Smooth muscle cell of the umbilical artery (primary cell): Measurements from ENCODE around the gene KRTAP22-2. TPM values are rescaled to one million over a fixed set of nuclear protein-coding genes. Genes with fewer than 3 reads are reported as not detected.

Source experiments
- total RNA-seq: library from RNA; depleted of rRNA; stranded (reverse); fragments of >200 nt; gene quantifications from 2 replicates; pipeline ENCODE4 v1.2.3, GENCODE V29; 2014

KRTAP22-2 gene
- not detected in 2 replicates for total RNA-seq

DNA sequence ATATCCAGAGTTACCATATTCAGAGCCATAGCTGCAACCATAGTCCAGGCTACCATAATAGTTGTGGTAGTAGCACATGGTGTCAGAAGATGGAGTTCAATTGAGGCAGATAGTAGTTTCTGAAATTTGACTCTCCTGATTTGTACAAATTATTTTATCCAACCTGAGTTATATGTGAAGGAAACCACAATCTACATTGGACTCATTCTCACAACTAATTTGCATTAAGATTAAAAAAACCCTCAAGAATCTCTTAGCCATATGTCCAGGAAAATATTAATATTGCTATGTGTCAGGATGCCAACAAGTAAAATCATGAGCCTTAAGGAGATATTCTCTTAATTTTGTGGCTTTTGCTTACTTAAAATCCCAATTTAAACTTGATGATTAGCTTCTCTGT lies at the start of gene KRTAP22-2:
Gene KRTAP22-2, minus strand, starts transcription at position 101 of the 400 bp plus-strand sequence.

DNA sequence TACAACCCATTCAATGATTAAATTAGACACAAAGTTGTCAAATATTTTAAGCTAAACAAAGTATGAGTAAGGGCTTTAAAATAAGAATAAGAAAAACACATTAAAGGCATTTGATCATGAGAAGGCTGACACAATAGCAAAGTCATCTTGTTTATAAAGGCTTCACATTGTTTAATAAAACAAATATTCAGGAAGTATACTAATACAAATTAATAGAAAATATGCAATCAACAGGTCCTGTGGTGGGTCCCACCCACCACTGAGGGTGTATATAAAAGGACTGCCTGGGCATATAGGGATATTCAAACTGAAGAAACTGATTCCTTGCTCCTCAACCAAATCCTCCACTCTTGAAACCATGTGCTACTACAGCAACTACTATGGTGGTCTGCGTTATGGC lies 44.7 kb upstream of the KRTAP22-2 start, which contains the start of gene KRTAP20-2:
Gene KRTAP20-2, plus strand, starts transcription at position 301 of the 400 bp plus-strand sequence. Its CDS starts 58 bp downstream, at position 359.

DNA sequence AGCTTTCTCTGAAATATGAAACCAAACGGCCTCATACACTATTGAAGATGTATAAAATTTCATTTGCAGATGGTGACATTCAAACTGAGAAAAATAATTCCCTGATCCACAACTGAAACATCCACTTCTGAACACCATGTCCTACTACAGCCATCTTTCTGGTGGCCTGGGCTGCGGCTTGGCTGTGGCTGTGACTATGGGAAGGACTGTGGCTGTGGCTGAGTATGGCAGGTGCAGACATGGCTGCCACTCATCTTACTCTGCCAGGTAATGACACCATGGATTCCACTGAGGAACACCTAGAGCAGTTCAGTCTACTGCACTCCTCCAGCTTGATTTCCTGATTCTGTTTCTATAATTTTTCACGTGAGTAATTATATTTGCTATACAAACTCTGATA lies 30.3 kb upstream of the KRTAP22-2 start, which contains the start of gene KRTAP20-4:
Gene KRTAP20-4, plus strand, starts transcription at position 106 of the 400 bp plus-strand sequence.

DNA sequence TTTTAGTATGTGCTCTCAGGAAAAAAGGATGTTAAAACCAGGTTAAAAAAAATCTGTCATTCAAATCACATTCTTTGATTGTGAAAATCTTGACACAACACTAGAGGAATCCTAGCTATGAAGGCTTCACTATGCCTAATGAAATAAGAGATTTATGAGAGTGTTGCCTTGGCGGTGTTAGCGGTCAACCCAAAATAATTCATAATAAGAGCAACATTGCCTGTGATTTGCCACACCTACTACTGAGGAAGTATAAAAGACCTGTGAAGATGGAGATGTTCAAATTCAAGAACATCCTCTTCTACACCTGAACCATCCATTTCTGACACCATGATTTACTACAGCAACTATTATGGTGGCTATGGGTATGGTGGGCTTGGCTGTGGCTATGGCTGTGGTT lies 25.9 kb upstream of the KRTAP22-2 start, which contains the start of gene KRTAP20-1:
Gene KRTAP20-1, plus strand, starts transcription at position 301 of the 400 bp plus-strand sequence. Its CDS starts 30 bp downstream, at position 331.

DNA sequence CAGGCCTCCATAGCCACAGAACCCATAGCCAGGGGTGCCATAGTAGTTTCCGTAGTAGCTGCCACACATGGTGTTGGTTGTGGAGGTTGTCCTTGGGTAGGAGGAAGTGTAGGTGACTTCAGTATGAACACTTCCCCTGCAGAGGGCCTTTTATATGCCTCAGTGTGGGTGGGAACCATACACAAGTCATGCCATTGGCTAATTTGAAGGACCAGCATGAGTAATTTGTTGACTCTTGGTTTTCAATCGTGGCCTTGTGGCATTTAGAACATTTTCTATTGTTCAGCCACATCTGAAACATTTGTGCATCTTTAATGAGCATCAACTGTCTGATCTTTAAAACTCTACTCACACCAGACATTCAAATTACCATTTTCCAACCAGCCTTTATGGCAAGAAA lies 23.6 kb upstream of the KRTAP22-2 start, which contains the start of gene KRTAP6-1:
Gene KRTAP6-1, minus strand, starts transcription at position 95 of the 400 bp plus-strand sequence. Its CDS starts 26 bp downstream, at position 69.

DNA sequence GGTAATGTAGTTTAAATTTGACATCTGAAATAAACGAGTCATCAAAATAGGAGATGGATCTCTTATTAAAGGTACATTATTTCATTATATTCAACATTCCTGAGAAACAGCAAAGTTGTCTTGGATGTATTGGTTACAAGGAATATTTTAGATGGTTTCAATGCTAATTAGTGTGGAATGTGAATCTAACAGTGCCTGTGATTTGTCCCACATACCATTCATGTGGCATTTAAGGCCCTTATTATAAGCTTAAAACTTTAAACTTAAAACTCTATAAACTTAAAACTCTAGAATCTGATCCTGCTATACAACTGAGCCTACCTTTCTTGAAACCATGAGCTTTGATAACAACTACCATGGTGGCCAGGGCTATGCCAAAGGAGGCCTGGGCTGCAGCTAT lies 10.6 kb upstream of the KRTAP22-2 start, which contains the start of gene KRTAP22-1:
Gene KRTAP22-1, plus strand, starts transcription at position 301 of the 400 bp plus-strand sequence.

DNA sequence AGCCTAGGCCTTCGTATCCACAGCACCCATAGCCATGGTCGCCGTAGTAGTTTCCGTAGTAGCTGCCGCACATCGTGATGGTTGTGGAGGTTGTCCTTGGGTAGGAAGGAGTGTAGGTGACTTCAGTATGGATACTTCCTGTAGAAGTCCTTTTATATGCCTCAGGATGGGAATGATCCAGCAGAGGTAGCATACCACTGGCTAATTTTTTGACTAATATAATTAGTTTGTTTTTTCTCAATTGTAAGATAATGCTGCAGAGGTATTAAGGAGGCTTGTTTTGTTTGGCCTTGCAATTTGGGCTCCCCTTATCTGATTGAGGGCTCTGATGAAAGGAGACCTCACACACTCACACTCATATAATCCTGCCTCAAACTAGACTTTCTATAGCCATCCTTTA lies 8.6 kb upstream of the KRTAP22-2 start, which contains the start of gene KRTAP6-2:
Gene KRTAP6-2, minus strand, starts transcription at position 101 of the 400 bp plus-strand sequence. Its CDS starts 28 bp downstream, at position 73.

DNA sequence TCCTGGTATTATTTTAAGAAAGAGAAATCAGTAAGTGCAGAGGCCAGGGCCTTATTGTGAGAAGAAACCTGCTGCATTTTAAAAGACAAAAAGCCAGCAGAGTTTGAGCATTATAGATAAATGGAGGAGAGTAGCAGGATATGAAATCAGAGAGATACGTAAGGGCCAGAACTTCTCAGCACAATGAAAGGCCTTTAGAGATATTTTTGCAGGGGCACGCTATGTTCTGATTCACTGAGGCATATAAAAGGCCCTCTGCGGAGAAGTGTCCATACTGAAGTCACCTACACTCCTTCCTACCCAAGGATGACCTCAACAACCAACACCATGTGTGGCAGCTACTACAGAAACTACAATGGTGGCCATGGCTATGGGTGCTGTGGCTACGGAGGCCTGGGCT lies 1.9 kb upstream of the KRTAP22-2 start, which contains the start of gene KRTAP6-3:
Gene KRTAP6-3, plus strand, starts transcription at position 301 of the 400 bp plus-strand sequence. Its CDS starts 6 bp downstream, at position 307.

DNA sequence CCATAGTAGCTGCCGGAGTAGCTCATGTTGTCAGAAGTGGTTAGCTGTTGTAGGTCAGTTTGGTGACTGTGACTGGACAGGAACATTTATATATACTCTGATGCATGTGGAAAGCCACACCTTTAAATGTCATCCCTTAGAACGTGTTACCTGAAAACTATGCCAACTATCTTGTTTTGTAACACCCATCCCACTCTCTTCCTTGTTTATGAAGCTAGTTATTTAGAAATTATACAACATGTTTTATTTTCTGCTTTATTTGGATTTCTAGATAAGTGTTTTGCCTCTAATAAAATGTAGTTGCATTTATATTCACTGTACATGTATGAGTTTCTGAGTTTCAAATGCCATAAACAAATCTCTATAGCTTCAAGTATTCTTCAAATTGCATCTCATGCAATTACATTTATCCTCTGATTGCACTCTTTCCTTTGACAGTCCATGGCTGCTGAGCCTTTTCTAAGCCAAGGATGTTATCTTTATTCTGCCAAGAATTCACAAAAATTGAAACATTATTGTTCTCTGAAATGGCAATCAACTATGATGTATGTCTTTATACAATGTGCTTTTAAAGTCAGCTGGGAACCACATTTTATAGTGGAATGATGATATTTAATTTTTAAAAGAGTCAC lies 28.8 kb downstream of the KRTAP22-2 start, which contains the start of gene KRTAP19-7:
Gene KRTAP19-7, minus strand, starts transcription at position 51 of the 632 bp plus-strand sequence. Its CDS starts 25 bp downstream, at position 26.

DNA sequence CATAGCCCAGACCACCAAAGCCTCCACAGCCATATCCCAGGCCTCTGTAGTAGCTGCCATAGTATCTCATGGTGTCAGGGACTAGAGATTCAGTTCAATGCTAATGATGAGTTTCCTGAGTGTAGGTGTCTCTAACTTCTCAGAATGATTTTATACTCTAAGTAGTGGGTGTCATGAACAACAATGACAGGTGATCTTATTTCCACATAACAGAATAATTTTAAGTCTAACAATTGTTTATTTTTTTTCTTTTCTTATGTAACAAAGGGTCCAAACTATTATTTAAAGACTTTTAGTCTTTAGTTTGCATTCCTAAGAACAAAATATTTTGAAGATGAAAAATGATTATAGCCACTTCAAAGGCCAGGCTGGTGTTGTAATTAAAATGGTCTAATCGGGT lies 48.4 kb downstream of the KRTAP22-2 start, which contains the start of gene KRTAP19-6:
Gene KRTAP19-6, minus strand, starts transcription at position 101 of the 400 bp plus-strand sequence. Its CDS starts 31 bp downstream, at position 70.

Other genes starting within 250 kb of the KRTAP22-2 start
- gene KRTAP23-1, start 241.8 kb downstream of the KRTAP22-2 start, total RNA-seq = not detected in 2 replicates
- gene KRTAP13-2, start 218.1 kb downstream of the KRTAP22-2 start, total RNA-seq = not detected in 2 replicates
- not detected in 2 replicates for gene KRTAP13-1, start 194.4 kb downstream of the KRTAP22-2 start, total RNA-seq
- not detected in 2 replicates for gene KRTAP13-3, start 164.5 kb downstream of the KRTAP22-2 start, total RNA-seq
- gene KRTAP13-4, start 160.2 kb downstream of the KRTAP22-2 start, total RNA-seq = not detected in 2 replicates
- gene KRTAP15-1, start 150.1 kb downstream of the KRTAP22-2 start, total RNA-seq = not detected in 2 replicates
- not detected in 2 replicates for gene KRTAP19-1, start 110.0 kb downstream of the KRTAP22-2 start, total RNA-seq
- not detected in 2 replicates for gene KRTAP19-2, start 103.0 kb downstream of the KRTAP22-2 start, total RNA-seq
- gene KRTAP19-3, start 98.4 kb downstream of the KRTAP22-2 start, total RNA-seq = not detected in 2 replicates
- gene KRTAP19-4, start 93.2 kb downstream of the KRTAP22-2 start, total RNA-seq = not detected in 2 replicates
- gene KRTAP19-5, start 88.3 kb downstream of the KRTAP22-2 start, total RNA-seq = not detected in 2 replicates
- gene KRTAP19-6, start 48.5 kb downstream of the KRTAP22-2 start, total RNA-seq = not detected in 2 replicates
- gene KRTAP19-7, start 29.1 kb downstream of the KRTAP22-2 start, total RNA-seq = not detected in 2 replicates
- not detected in 2 replicates for gene KRTAP6-3, start 2.0 kb upstream of the KRTAP22-2 start, total RNA-seq
- not detected in 2 replicates for gene KRTAP6-2, start 8.5 kb upstream of the KRTAP22-2 start, total RNA-seq
- gene KRTAP22-1, start 10.7 kb upstream of the KRTAP22-2 start, total RNA-seq = not detected in 2 replicates
- gene KRTAP6-1, start 23.5 kb upstream of the KRTAP22-2 start, total RNA-seq = not detected in 2 replicates
- gene KRTAP20-1, start 26.0 kb upstream of the KRTAP22-2 start, total RNA-seq = not detected in 2 replicates
- gene KRTAP20-4, start 30.2 kb upstream of the KRTAP22-2 start, total RNA-seq = not detected in 2 replicates
- gene KRTAP20-2, start 44.8 kb upstream of the KRTAP22-2 start, total RNA-seq = not detected in 2 replicates
- not detected in 2 replicates for gene KRTAP20-3, start 52.5 kb upstream of the KRTAP22-2 start, total RNA-seq
- not detected in 2 replicates for gene KRTAP21-3, start 128.4 kb upstream of the KRTAP22-2 start, total RNA-seq
- not detected in 2 replicates for gene KRTAP21-2, start 156.9 kb upstream of the KRTAP22-2 start, total RNA-seq
- not detected in 2 replicates for gene KRTAP21-1, start 165.0 kb upstream of the KRTAP22-2 start, total RNA-seq
- not detected in 2 replicates for gene KRTAP8-1, start 222.9 kb upstream of the KRTAP22-2 start, total RNA-seq
- not detected in 2 replicates for gene KRTAP7-1, start 239.4 kb upstream of the KRTAP22-2 start, total RNA-seq